A549 treated with RU486 at 1 μM for 4 hours (cell line): ENCODE data around the gene MAP10. TPM values are rescaled to one million over a fixed set of nuclear protein-coding genes. Genes with fewer than 3 reads are reported as not detected.

Experiments used
- total RNA-seq: library from RNA; stranded (reverse); fragments of 200-300 nt; extraction: Qiagen RNA extraction; gene quantifications from 5 replicates; pipeline ENCODE4 v1.2.3, GENCODE V29; 2022; ENCODE audit warnings: low read depth

MAP10 gene
- total RNA-seq, result 0.41 to 1.2 TPM (median 1.0 TPM) in 5 replicates

DNA sequence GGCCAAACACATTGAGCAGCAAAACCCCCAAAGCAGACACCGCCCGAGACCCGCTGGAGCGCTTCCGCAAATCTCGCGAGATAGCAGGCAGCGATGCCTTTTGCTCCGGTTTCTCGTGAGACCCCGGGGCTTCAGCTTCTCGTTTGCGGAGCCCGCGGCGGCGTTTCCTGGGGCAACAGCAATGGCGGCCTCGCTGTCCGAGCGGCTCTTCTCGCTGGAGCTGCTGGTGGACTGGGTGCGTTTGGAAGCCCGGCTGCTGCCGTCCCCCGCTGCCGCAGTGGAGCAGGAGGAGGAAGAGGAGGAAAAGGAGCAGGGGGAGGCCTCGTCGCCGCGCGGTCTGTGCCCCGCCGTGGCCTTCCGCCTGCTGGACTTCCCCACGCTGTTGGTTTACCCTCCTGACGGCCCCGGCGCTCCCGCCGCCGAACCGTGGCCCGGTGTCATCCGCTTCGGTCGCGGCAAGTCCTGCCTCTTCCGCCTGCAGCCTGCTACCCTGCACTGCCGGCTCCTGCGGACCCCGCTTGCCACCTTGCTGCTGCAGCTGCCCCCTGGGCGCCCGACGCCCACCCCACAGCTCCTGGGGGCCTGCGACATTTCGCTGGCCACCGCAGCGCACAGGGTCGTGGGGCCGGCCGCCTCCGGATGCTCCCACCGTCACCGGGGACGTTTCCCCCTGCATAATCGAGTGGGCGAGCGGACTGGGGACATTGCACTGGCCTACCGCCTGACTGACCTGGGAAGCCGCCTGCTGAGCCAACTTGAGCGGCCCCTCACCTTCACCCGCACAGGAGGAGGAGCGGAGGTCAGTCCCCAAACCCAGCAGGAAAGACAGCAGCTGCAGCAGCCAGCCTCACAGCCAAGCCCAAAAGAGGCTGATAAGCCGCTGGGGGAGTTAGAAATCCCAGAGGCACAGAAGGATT is at the start of gene MAP10:
Gene MAP10, plus strand, starts transcription at position 148 of the 917 bp plus-strand sequence. Its CDS starts 34 bp downstream, at position 182.

Other genes with a start within 250 kb of the MAP10 start
- gene SIPA1L2, start 175.3 kb upstream of the MAP10 start, total RNA-seq, result 6.5 to 8.1 TPM (median 7.3 TPM) in 5 replicates
- gene NTPCR, start 145.2 kb downstream of the MAP10 start, total RNA-seq, result 81.6 to 91.3 TPM (median 85.6 TPM) in 5 replicates